Measurements from ENCODE around the gene RALGAPA2.

RALGAPA2 gene

DNA sequence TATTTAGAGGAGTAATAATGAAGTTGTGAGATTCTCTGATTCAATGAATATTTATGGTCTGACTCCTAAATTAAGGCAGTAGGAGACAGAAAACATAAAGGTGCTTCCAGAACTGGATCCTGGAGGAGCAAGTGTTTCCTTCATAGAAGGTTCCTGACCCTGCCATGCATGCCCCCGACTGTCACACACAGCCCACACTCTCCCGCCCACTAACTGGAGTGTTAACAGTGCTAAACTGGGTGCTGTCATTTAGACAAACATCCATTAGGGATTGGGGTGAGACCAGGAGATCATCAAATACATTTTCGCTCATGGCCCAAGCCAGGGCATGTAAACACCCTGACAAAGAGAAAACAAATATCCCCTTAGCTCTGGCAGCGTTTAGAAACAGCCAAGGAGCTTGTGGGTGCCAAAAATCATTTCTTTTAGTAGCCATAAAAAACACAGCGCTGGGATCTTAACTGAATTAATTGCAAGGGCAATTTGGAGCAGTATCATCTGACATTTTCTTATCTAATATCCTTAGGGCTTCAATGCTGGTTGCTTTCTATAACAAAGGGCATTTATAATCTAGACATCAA is 297.7 kb downstream of the RALGAPA2 start:
- no peak overlapping the region for H3K27ac ChIP-seq
- no peak for TF ChIP-seq ZFX (IDR thresholded peaks at IDR 0.05; ENCODE audit: borderline replicate concordance)
- TF ChIP-seq, protein P1, sequence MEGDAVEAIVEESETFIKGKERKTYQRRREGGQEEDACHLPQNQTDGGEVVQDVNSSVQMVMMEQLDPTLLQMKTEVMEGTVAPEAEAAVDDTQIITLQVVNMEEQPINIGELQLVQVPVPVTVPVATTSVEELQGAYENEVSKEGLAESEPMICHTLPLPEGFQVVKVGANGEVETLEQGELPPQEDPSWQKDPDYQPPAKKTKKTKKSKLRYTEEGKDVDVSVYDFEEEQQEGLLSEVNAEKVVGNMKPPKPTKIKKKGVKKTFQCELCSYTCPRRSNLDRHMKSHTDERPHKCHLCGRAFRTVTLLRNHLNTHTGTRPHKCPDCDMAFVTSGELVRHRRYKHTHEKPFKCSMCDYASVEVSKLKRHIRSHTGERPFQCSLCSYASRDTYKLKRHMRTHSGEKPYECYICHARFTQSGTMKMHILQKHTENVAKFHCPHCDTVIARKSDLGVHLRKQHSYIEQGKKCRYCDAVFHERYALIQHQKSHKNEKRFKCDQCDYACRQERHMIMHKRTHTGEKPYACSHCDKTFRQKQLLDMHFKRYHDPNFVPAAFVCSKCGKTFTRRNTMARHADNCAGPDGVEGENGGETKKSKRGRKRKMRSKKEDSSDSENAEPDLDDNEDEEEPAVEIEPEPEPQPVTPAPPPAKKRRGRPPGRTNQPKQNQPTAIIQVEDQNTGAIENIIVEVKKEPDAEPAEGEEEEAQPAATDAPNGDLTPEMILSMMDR (IDR thresholded peaks at IDR 0.05): no peak

- H3K27ac ChIP-seq: no peak overlapping the region
- TF ChIP-seq ZFX (IDR thresholded peaks at IDR 0.05; ENCODE audit: borderline replicate concordance): no peak
- TF ChIP-seq, protein P1 (IDR thresholded peaks at IDR 0.05): no peak
These were observed 298.6 kb downstream of the RALGAPA2 start for GRCh38 chr20:20413810-20414281.

- TF ChIP-seq, protein P1 (IDR thresholded peaks at IDR 0.05): no peak
- H3K27ac ChIP-seq: no peak overlapping the region
These were observed 299.7 kb downstream of the RALGAPA2 start for GRCh38 chr20:20412750-20413149.

GRCh38 chr20:20411836-20412235 is 300.6 kb downstream of the RALGAPA2 start:
- TF ChIP-seq, protein P1 (IDR thresholded peaks at IDR 0.05): no peak
- no peak for TF ChIP-seq ZFX (IDR thresholded peaks at IDR 0.05; ENCODE audit: borderline replicate concordance)
- H3K27ac ChIP-seq: no peak overlapping the region

DNA sequence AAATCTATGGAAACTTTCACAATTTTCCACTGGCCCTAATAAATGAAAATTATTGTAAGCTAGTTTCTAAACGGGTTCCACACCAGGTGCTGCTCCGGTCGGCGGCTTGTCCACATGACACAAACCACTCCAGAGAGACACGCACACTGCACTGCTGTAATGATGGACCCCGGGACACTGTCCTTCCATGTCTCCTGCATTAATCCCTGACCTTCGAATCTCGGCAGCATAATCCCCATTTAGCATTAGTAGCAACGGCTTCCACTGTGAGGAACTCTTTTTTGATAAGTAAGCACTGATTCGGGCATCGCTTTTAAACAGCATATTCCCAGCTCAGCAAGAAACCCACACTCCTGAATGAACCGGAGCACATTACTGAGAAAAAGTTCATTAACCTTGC is 301.0 kb downstream of the RALGAPA2 start:
- no peak for TF ChIP-seq ZFX (IDR thresholded peaks at IDR 0.05; ENCODE audit: borderline replicate concordance)
- TF ChIP-seq, protein P1 (IDR thresholded peaks at IDR 0.05): no peak
- H3K27ac ChIP-seq: no peak overlapping the region

DNA sequence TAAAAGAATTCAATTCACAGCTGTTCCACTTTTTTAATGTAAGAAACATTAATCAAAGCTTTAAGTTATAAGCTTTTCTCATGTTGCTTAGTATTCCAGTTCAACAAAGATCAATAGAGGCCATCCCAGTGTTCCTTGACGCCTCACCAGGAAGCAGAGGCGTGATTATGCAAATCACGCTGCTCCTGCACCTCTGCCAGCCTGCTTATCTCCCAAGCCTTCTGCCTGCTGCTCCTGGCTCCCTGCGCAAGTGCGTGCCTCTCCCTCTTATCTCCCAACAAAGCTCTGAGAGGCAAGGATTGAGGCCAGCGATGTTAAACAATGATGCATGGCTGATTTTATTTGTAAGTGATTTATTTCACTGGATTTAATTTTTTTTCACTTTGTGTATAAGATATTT is 301.8 kb downstream of the RALGAPA2 start:
- no peak for TF ChIP-seq ZFX (IDR thresholded peaks at IDR 0.05; ENCODE audit: borderline replicate concordance)
- TF ChIP-seq, protein P1 (IDR thresholded peaks at IDR 0.05): no peak
- no peak overlapping the region for H3K27ac ChIP-seq

DNA sequence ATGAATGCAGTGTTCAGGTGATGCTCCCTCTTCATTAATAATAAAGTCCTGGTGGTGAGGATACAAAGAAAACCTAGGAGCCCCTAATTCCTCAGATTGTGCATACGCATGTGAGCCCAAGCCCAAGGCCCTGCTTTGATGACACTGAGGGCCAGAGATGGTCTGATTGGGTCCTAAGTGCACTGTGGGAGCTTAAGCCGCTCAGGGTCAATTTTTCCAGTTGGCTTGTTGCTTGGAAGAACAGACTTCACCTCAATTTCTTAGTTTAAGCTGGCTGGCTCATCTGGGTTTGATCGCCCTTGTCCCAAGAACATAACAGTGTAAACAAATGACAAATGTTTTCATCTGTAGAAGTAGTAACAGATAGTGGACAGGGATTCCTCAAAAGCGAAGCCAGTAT is 303.1 kb downstream of the RALGAPA2 start:
- TF ChIP-seq, protein P1 (IDR thresholded peaks at IDR 0.05): no peak
- TF ChIP-seq ZFX (IDR thresholded peaks at IDR 0.05; ENCODE audit: borderline replicate concordance): no peak
- H3K27ac ChIP-seq: no peak overlapping the region
